NB4 (cell line): ENCODE results near the gene PAPPA2.

Source experiments
- CTCF ChIP-seq: IDR thresholded peaks from one replicate; pipeline ENCODE4 v1.5.1; 2012; ENCODE audit warnings: low read depth, low read length
- MAX ChIP-seq: IDR thresholded peaks from 2 replicates; pipeline ENCODE4 v1.6.1; 2011; ENCODE audit warnings: low read depth, low read length
- MYC ChIP-seq: IDR thresholded peaks from 2 replicates; pipeline ENCODE4 v1.6.1; 2011; ENCODE audit warnings: low read depth, low read length
- POLR2A ChIP-seq: IDR thresholded peaks from 2 replicates; pipeline ENCODE4 v1.6.1; 2011; ENCODE audit warnings: mild to moderate bottlenecking; ENCODE audit not compliant: insufficient read length; ENCODE audit errors: extremely low read depth

- TF ChIP-seq CTCF (no peak), POLR2A (no peak), MAX (no peak), MYC (no peak)
Observed at GRCh38 chr1:176558561-176558960, 95.6 kb downstream of the PAPPA2 start.
